ENCODE measurements around the gene SLCO1B1.

Gene SLCO1B1

DNA sequence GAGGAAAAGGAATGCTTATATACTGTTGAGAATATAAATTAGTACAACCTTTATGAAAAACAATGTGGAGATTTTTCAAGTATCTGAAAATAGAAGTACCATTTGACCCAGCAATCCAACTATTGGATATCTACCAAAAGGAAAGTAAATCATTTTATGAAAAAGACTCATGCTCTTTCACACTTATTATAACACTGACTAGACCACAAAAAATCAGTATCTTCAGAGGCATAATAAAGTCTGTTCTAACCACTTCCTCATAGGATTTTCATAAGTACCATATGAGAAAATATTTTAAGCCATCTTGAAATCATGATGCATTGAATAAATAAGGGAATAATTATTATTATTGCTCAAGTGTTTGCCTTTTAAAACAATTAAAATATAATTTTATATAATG is 90.8 kb downstream of the SLCO1B1 start:
- DNase-seq = no peak

DNA sequence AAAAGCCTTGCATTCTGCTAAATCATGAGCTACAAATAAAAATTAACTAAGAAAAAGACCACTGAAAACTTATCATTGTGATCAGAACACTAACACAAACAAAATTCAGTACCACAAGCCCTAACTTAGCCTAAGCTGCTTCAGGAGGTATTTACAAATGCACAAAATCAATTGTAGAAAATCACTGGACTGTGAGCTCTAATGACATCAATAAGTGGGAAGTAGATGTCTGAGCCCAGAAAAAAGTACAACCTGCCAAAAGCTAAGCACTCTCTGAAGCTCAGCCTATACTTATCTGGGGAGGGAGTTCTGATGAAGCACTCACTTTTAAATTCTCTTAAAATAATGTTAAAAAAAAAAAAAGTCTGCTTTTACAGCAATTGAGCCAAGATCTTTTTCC is 92.9 kb downstream of the SLCO1B1 start:
- DNase-seq = no peak

DNA sequence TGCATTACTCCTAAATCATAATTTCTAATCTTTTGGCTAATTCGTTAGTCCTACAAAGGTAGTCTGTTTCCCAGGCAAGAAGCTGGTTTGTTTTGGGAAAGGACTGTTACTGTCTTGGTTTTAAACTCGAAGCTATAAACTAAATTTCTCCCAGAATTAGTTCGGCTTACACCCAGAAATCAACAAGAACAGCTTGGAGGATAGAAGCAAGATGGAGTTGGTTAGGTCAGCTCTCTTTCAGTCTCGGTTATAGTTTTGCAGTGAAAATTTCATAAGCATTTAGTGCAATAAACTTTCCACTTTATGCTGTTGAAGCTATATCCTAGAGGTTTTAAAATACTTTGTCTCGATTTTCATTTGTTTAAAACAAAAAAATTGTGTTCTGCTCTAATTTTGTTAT is 103.4 kb downstream of the SLCO1B1 start:
- no peak for DNase-seq

DNA sequence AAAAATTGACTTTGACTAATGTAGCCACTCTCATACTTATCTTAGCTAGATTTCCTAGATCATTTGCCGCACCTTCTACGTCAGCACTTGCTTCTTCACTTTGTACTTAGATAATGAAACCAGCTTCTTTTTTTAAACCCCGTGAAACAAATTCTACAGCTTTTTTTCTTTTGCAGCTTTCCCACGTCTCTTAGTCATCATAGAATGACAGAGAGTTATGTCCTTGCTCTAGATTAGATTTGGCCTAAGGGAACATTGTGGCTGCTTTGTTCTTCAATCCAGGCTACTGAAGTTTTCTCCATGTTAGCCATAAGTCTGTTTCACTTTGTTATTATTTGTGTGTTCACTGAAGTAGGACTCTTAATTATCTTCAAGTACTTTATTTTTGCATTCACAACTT is 108.9 kb downstream of the SLCO1B1 start:
- no peak for DNase-seq

DNA sequence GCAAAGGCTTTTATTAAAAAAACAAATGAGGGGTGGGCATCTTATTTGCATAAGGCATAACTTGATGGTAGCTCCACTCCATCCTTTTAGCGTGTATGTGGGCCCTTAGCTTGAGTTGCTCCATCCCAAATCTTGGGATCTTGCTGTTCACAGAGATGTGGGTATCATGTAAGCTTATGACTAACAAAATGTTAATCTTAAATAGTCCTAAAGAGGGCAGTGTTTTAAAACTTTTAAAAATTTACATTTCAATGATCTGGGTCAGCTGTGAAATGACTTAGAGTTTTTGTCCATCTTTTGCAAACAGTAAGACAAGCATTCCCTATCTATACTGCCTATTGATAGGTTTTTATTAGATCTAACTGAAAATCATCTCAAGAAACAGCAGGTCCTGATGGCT is 117.7 kb downstream of the SLCO1B1 start:
- DNase-seq = no peak

DNA sequence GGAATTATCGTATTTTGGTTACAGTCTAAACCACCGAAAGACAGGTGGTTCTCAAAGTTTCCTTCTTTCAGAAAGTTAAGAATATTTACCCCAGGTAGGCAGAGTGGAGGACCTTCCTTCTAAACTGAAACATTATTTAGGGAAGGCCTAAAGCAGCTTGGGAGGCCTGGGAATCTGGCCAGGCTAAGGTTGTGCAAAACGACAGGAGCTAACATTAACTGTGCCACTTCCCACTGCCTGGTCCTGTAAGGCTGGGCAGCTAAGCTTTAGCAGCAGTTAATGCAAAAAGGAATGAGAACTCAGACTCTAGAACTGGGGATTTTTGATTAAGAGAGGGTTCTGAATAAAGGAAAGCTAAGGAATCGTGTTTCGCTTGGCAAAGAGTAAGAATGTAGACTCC is 121.1 kb downstream of the SLCO1B1 start:
- no peak for DNase-seq

DNA sequence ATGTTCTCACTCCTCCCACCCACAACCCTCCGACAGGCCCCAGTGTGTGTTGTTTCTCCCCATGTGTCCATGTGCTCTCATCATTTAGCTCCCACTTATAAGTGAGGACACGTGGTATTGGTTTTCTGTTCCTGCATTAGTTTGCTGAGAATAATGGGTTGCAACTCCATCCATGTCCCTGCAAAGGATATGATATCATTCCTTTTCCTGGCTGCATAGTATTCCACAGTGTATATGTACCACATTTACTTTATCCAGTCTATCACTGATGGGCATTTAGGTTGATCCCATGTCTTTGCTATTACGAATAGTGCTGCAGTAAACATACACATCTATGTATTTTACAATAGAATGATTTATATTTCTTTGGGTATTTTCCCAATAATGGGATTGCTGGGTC is 126.2 kb downstream of the SLCO1B1 start:
- no peak for DNase-seq

DNA sequence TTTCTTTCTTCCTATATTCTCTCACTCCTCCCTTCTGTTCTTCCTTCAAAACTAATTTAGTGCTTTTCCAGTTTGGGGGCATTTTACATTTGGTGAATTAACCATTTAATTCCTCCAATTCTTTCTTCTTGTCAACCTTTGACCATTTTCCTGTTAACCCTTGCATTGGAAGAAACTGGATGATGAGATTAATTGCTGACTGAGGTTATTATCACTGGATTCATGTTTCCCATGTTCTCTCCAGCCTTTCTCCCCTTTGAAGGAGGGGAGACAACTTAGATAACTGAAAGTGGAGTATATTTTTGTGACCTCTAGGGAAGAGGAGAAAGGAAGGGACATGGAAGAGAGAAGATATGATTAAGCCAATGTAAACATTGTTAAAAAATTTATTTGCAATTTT is 133.2 kb downstream of the SLCO1B1 start:
- DNase-seq = no peak

DNA sequence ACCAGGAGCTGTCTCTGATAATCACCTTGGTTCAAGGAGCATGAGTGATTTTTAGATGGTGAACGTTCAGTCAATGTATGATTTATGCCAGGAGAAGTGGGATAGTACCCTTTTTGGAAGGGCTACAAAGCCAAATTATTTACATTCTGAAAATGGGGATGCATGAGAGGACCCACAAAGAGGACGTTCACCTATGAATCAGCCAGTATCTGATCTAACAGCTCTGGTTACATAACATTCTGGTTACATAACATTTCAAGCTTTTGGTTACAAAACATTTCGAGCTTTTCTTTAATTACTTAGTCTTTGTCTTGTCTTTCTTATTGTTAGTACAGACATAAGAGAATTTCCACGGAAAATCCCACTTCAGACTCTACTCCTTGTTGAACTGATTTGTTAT is 134.9 kb downstream of the SLCO1B1 start:
- no peak for DNase-seq

DNA sequence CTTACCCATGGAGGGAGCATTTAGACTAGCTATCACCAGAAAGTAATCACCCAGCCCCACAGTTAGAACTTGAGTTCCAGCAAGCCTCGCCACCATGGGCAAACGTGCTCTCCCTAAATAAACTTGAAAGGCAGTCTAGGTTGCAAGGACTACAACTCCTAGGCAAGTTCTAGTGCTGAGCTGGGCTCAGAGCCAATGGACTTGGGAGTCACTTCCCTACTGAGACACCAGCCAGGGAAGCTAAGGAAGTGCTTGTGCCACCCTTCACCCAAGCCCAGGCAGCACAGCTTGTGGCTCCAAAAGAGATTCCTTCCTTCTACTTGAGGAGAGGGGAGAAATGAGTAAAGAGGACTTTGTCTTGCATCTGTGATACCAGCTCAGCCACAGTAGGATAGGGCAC is 145.8 kb downstream of the SLCO1B1 start:
- DNase-seq = no peak

All from stimulated activated naive CD4-positive, alpha-beta T cell (primary cell).